ENCODE measurements around the gene PROCA1.

DNA sequence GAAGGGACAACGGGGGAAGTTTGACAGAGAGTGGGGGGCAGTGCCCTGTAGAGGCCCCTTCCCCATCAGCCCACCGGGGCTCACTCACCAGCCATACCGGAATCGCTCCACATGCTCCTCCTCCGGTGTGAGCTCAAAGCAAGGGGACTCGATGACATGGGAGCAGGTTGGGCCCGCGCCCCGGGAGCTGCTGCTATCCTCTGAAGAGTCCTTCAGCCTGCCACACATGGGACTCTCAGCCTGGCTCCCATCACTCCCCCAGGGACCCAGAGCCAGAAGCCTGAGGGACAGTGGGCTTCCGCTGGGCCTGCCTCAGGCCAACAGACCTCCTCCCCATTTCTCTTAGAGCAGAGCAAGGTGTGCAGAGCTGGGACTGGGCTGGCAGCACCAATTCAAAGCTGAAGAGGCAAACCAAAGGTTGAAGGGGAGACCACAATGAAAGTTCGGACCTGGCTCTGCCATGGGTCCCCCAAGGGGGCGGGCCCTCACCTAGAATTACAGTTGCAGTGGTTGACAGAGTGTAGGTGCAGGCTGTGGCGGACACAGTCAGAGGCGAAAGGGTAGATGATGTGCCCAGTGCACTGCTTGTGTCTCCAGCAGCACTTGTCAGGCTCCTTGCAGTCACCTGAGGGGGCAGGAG lies 7.3 kb downstream of the PROCA1 start:
- no peak for TF ChIP-seq POLR2A (IDR thresholded peaks at IDR 0.05; ENCODE audit: low read length)
- no peak for TF ChIP-seq GATA1 (IDR thresholded peaks at IDR 0.05; ENCODE audit: low read depth, low read length)

Measured in erythroblast (primary cell).